HepG2 (cell line): ENCODE data around the gene ATXN7L2. TPM values are rescaled to one million over a fixed set of nuclear protein-coding genes. Genes with fewer than 3 reads are reported as not detected.

Experiments
- ATAC-seq: fragments of 200-7000 bp; cut with Tn5 transposase; 3 replicates; pipeline ENCODE4 v1.9.1; 2020; ENCODE audit warnings: mild to moderate bottlenecking, moderate library complexity
- BruUV-seq: library from RNA; stranded (reverse); fragments of 400-500 nt; replicated peaks from 2 replicates; lab custom pipeline; 2021; lab: Mats Ljungman, UMichigan
- CTCF ChIA-PET: fragments of 300-600 bp; formaldehyde crosslinking; extraction: SDS; loops from one replicate; lab custom pipeline; 2021; ENCODE audit warnings: low total read pairs, inconsistent platforms, low intra/inter-chr PET ratio; lab: Yijun Ruan, JAX
- POLR2A ChIA-PET: fragments of 350-600 bp; sonication (Branson Sonifier 250); formaldehyde crosslinking; loops from one replicate; lab custom pipeline; 2020; ENCODE audit warnings: antibody characterized with exemption, inconsistent platforms; lab: Yijun Ruan, JAX
- DNase-seq: peaks from one replicate; pipeline ENCODE4 v3.0.0-alpha.2; 2015; ENCODE audit warnings: low spot score
- FAIRE-seq: peaks from 3 replicates; lab custom pipeline; 2011; peaks lifted over from hg19 to GRCh38; lab: Jason Lieb, UNC
- H2AFZ ChIP-seq: one replicate; pipeline ENCODE4 v1.6.1; 2011; ENCODE audit warnings: low read length, inconsistent platforms
- H3K27ac ChIP-seq: fragments of 300-600 bp; 3 replicates; pipeline ENCODE4 v1.8.0; 2011; ENCODE audit warnings: mixed run types, mild to moderate bottlenecking, mixed read lengths, low read length, inconsistent platforms; ENCODE audit not compliant: insufficient read depth; ENCODE audit errors: extremely low read length
- H3K27me3 ChIP-seq, 2 experiments: fragments of 200-600 bp in 1 of 2; 2 replicates in 1 of 2; 3 replicates in 1 of 2; pipeline versions ENCODE4 v1.6.0 to v1.8.0; 2011; ENCODE audit warnings: low read length in 2 of 2, mild to moderate bottlenecking in 2 of 2, moderate library complexity in 2 of 2, inconsistent platforms in 1 of 2; ENCODE audit not compliant: insufficient read depth in 2 of 2, control insufficient read depth in 1 of 2
- H3K36me3 ChIP-seq, 2 experiments: fragments of 200-600 bp in 1 of 2; replicated peaks in 1 of 2; 2 replicates in 1 of 2; 3 replicates in 1 of 2; pipeline versions ENCODE4 v1.5.1 to v1.8.0; 2011; ENCODE audit warnings: low read length in 2 of 2, inconsistent platforms in 1 of 2; ENCODE audit not compliant: insufficient read depth in 2 of 2, control insufficient read depth in 1 of 2
- H3K4me1 ChIP-seq: 2 replicates; pipeline ENCODE4 v1.5.1; 2012; ENCODE audit warnings: low read length, inconsistent platforms; ENCODE audit not compliant: insufficient read depth
- H3K4me2 ChIP-seq: 2 replicates; pipeline ENCODE4 v1.6.0; 2011; ENCODE audit warnings: low read depth, low read length, inconsistent platforms
- H3K4me3 ChIP-seq, 3 experiments: fragments of 200-600 bp in 1 of 3; sonication (generic), shearing (Covaris generic) in 1 of 3; replicated peaks in 1 of 3; 2 replicates each; pipeline ENCODE4 v1.5.1; 2011 to 2016; ENCODE audit warnings: low read length in 3 of 3, inconsistent platforms in 2 of 3, low read depth in 2 of 3, mild to moderate bottlenecking in 2 of 3, control low read depth in 1 of 3, mixed read lengths in 1 of 3; ENCODE audit not compliant: insufficient read depth in 1 of 3
- H3K79me2 ChIP-seq: one replicate; pipeline ENCODE4 v1.6.1; 2011; ENCODE audit warnings: low read length, inconsistent platforms; ENCODE audit not compliant: insufficient read depth
- H3K9ac ChIP-seq: 2 replicates; pipeline ENCODE4 v1.6.0; 2011; ENCODE audit warnings: mild to moderate bottlenecking, low read depth, low read length, inconsistent platforms; ENCODE audit not compliant: insufficient read depth
- H3K9me3 ChIP-seq: 2 replicates; pipeline ENCODE4 v1.5.1; 2012; ENCODE audit warnings: mild to moderate bottlenecking, low read length
- H4K20me1 ChIP-seq: 2 replicates; pipeline ENCODE4 v1.6.0; 2011; ENCODE audit warnings: inconsistent platforms, mild to moderate bottlenecking, low read length, moderate library complexity; ENCODE audit not compliant: insufficient read depth
- ATF7 ChIP-seq, 2 experiments: fragments of 450-650 bp in 1 of 2; sonication (generic) in 1 of 2; formaldehyde crosslinking in 1 of 2; IDR thresholded peaks; 2 replicates each; pipeline versions ENCODE4 v1.4.0 to v1.6.1; 2016 to 2020; ENCODE audit warnings: antibody characterized with exemption in 1 of 2, mild to moderate bottlenecking in 1 of 2, missing genetic modification reagents in 1 of 2
- CEBPB ChIP-seq: IDR thresholded peaks from 2 replicates; pipeline ENCODE4 v1.6.1; 2011; ENCODE audit warnings: low read depth, low read length, improper control_type of control experiment, borderline replicate concordance
- SOX5 ChIP-seq: IDR thresholded peaks from 2 replicates; pipeline ENCODE4 v1.6.1; 2016; ENCODE audit warnings: borderline replicate concordance
- ZBTB25 ChIP-seq: IDR thresholded peaks from 2 replicates; pipeline ENCODE4 v1.6.1; 2018; ENCODE audit warnings: missing genetic modification reagents
- ZNF318 ChIP-seq: sonication (generic); formaldehyde crosslinking; IDR thresholded peaks from 2 replicates; pipeline ENCODE4 v1.4.0; 2020; ENCODE audit warnings: mild to moderate bottlenecking, missing genetic modification reagents
- ZNF605 ChIP-seq: sonication (generic); formaldehyde crosslinking; IDR thresholded peaks from 2 replicates; pipeline ENCODE4 v1.8.0; 2022; ENCODE audit warnings: mild to moderate bottlenecking, missing genetic modification reagents
- WGBS: methylation state at CpG from one replicate; pipeline ENCODE4 v1.1.6; 2017; ENCODE audit warnings: low lambda C conversion rate; 5-methylcytosine and 5-hydroxymethylcytosine counted together
- in situ Hi-C: cut with HindIII; loops from 2 replicates; pipeline ENCODE4 v1.10.0; 2017; ENCODE audit warnings: low pct_unique_long_range_greater_than_20kb; ENCODE audit not compliant: extremely low pct_ligation_motif_present
- intact Hi-C: fragments of 100-400 bp; cut with micrococcal nuclease; formaldehyde crosslinking; loops from one replicate; pipeline ENCODE4 v1.10.0; 2022; ENCODE audit not compliant: unreplicated experiment
- polyA plus RNA-seq, 8 experiments: library from polyadenylated mRNA; depleted of rRNA in 3 of 8; stranded (reverse) in 7 of 8; unstranded in 1 of 8; fragments of >200 nt; fragmentation: Illumina TruSeq in 4 of 8; extraction: Trizol in 4 of 8; gene quantifications; 2 replicates each; pipeline versions ENCODE4 v1.2.1 to v1.2.3, GENCODE V29; 2011 to 2016; ENCODE audit warnings: low read depth in 4 of 8, missing spikeins in 1 of 8, mixed read lengths in 1 of 8; ENCODE audit not compliant: insufficient read depth in 1 of 8
- total RNA-seq, 5 experiments: library from RNA; depleted of rRNA; stranded (reverse); fragments of >200 nt; fragmentation: Illumina TruSeq; extraction: Trizol; gene quantifications; 2 replicates each; pipeline ENCODE4 v1.2.3, GENCODE V29; 2016; ENCODE audit warnings: low read depth in 1 of 5

ATXN7L2 gene
- total and polyA plus RNA-seq, 2 of the 13 experiments (the other 11 are each of a cell fraction or from before 2014, with no cell fraction given) = 2.7 to 2.8 TPM

GRCh38 chr1:109434484-109434883, 49.2 kb upstream of the ATXN7L2 start:
- Histone ChIP-seq H3K4me3 (no peak overlapping the region), H3K9me3 (no peaks in the 10 kb centered on the region), H3K9ac (no peak overlapping the region), H3K27ac (no peak overlapping the region), H3K79me2 (no peaks in the 10 kb centered on the region), H4K20me1 (no peaks in the 10 kb centered on the region), H3K4me1 (peaks cover 24% of the 10 kb centered on the region), H3K36me3 (no peaks in the 10 kb centered on the region), H2AFZ (no peak overlapping the region), H3K27me3 (no peaks in the 10 kb centered on the region; a peak in 1 of 5 replicates), H3K4me2 (no peak overlapping the region)
- no peak for DNase-seq
- in situ Hi-C loops (no loop called here), intact Hi-C loops (no loop called here)
- no peak for FAIRE-seq
- TF ChIP-seq ZBTB25 (CRISPR knock-in tag) = no peak
- 0 out of 2 replicates have a peak, but pooled peaks have one; percentile 22 for TF ChIP-seq ATF7 (IDR thresholded peaks at IDR 0.05)
- TF ChIP-seq ATF7 (CRISPR knock-in tag; IDR thresholded peaks at IDR 0.05) = no peak
- TF ChIP-seq CEBPB = peak; percentile 33; the same call in 1 of the 2 replicates
- 20% methylated on average over 1 of the region's 1 CpG for WGBS
- POLR2A ChIA-PET = no interaction called here
- BruUV-seq = no TSS peak
- no peak for ATAC-seq
- CTCF ChIA-PET = no interaction called here

GRCh38 chr1:109438798-109439297, 44.9 kb upstream of the ATXN7L2 start:
- FAIRE-seq (no peak), ATAC-seq (peak; percentile 78)
- TF ChIP-seq ZNF318 (CRISPR knock-in tag) (no peak), SOX5 (CRISPR knock-in tag) (0 out of 2 replicates have a peak, but pooled peaks have one; percentile 8), ZNF605 (CRISPR knock-in tag) (no peak)

More at GRCh38 chr1:109438798-109439297, 44.9 kb upstream of the ATXN7L2 start:
- Histone ChIP-seq H3K79me2 (no peaks in the 10 kb centered on the region), H3K4me1 (peaks cover 38% of the 10 kb centered on the region), H4K20me1 (no peaks in the 10 kb centered on the region), H3K4me2 (peak overlapping the region; percentile 38), H3K9me3 (no peaks in the 10 kb centered on the region), H3K27ac (no peak overlapping the region), H3K36me3 (no peaks in the 10 kb centered on the region), H3K27me3 (peaks cover 0 to 20% of the 10 kb centered on the region in 2 experiments; a peak in 3 of 5 replicates), H3K4me3 (no peak overlapping the region), H2AFZ (no peak overlapping the region), H3K9ac (no peak overlapping the region)
- intact Hi-C loops (no loop called here), in situ Hi-C loops (no loop called here)
- WGBS = 3% methylated on average over 3 of the region's 3 CpGs
- no TSS peak for BruUV-seq
- POLR2A ChIA-PET = interaction anchor here (1.7 kb wide), 1 partner anchor 12 kb away, joined by 12 read pairs; the partner anchor contains the start of gene PSMA5
- peak; percentile 72 for DNase-seq
- CTCF ChIA-PET = no interaction called here
